GM12875 (cell line): Measurements from ENCODE around the gene MALAT1.
"Not testable (repeated sequence)": the region's sequence is repeated elsewhere in the genome, so short reads cannot be mapped to it uniquely, and the experiment has no call there.

Experiments
- H3K4me3 ChIP-seq: one replicate; pipeline ENCODE4 v1.5.1; 2011; ENCODE audit warnings: low read depth, low read length, control low read depth
- CTCF ChIP-seq: IDR thresholded peaks from 2 replicates; pipeline ENCODE4 v1.5.1; 2011; ENCODE audit warnings: low read depth, mild to moderate bottlenecking, control low read depth, inconsistent platforms, low read length, moderate library complexity, borderline replicate concordance; ENCODE audit not compliant: insufficient read depth

MALAT1 gene

GRCh38 chr11:65468874-65469333, 29.9 kb upstream of the MALAT1 start:
- peak; percentile 81 for TF ChIP-seq CTCF
- no peak overlapping the region for H3K4me3 ChIP-seq

GRCh38 chr11:65470433-65471049, 28.3 kb upstream of the MALAT1 start:
- no peak overlapping the region for H3K4me3 ChIP-seq
- no peak for TF ChIP-seq CTCF

GRCh38 chr11:65471447-65471891, 27.4 kb upstream of the MALAT1 start:
- H3K4me3 ChIP-seq: peak overlapping the region; percentile 40
- peak; percentile 74 for TF ChIP-seq CTCF

GRCh38 chr11:65472588-65473277, 26.1 kb upstream of the MALAT1 start:
- not testable (repeated sequence) for H3K4me3 ChIP-seq

GRCh38 chr11:65473278-65473860, 25.5 kb upstream of the MALAT1 start:
- no peak overlapping the region for H3K4me3 ChIP-seq
- no peak for TF ChIP-seq CTCF

GRCh38 chr11:65474864-65475263, 24.0 kb upstream of the MALAT1 start:
- no peak for TF ChIP-seq CTCF
- no peak overlapping the region for H3K4me3 ChIP-seq

GRCh38 chr11:65476632-65477148, 22.2 kb upstream of the MALAT1 start:
- no peak for TF ChIP-seq CTCF
- peak overlapping the region; percentile 95 for H3K4me3 ChIP-seq
